ENCODE data around the gene NUP188.
A peak's percentile ranks its signal among the peaks of the same experiment; 100 is the strongest.
"Not testable (repeated sequence)": the region's sequence is repeated elsewhere in the genome, so short reads cannot be mapped to it uniquely, and the experiment has no call there.

The NUP188 gene

DNA sequence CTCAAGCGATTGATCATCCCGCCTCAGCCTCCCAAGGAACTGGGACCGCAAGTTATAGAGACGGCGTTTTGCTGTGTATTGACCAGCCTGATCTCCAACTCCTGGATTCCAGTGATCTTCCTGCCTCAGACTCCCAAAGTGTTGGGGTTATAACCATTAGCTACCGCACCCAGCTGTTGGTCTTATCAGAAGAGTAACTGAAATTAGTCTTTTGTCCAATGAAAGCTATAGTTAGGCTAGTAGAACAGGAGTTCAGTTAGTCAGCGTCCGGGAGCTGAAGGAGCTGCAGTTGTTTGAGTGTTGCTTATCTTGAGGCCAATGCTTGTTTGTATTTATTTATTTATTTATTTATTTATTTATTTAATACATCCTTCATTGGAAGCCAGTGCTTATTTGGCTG lies 85.7 kb downstream of the NUP188 start:
- DNase-seq = no peak

GRCh38 chr9:129035838-129036237 lies 88.3 kb downstream of the NUP188 start:
- DNase-seq = not testable (repeated sequence)

DNA sequence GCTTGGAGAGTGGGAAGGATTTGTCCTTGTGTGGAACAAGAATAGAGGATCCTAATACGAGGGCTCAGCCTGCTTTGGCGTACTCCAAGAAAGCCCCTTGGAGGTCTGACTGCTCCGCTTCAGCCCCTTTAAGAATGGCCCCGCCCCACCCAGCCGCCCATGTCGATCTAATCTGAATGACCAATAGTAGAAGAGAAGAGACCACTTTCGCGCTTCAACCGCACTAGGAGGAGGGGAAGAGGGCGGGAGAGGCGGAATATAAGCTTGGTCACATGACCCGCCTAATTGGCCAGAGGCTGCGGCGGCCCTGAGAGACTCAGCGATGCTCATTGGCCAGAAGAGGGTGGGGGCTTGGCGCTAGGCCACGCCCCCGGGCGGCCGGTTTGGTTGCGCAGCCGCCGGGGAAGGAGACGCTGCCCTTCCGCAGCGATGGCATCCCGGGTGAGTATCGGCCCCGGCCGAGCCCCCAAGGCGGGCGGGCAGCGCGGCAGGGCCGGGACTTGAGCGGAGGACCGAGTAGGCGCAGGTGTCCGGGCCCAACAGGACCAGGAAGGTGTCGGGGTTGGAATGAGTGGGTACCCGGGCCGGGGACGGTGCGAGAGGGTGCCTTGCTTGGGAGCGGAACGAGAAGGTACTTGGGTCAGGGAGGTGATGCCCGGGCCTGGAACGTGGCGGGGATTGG lies 88.9 kb downstream of the NUP188 start, which contains the start of gene MIGA2:
TSS of gene MIGA2 (plus strand) at position 386 of the 682 bp plus-strand sequence. CDS start 3,969 bp downstream, outside the sequence.
- DNase-seq = peak; percentile 99

- DNase-seq = no peak
These were observed 89.6 kb downstream of the NUP188 start for GRCh38 chr9:129036923-129037766.

GRCh38 chr9:129037767-129038098 lies 90.2 kb downstream of the NUP188 start:
- no peak for DNase-seq

- no peak for DNase-seq
These were observed 90.8 kb downstream of the NUP188 start for GRCh38 chr9:129038109-129038852.

DNA sequence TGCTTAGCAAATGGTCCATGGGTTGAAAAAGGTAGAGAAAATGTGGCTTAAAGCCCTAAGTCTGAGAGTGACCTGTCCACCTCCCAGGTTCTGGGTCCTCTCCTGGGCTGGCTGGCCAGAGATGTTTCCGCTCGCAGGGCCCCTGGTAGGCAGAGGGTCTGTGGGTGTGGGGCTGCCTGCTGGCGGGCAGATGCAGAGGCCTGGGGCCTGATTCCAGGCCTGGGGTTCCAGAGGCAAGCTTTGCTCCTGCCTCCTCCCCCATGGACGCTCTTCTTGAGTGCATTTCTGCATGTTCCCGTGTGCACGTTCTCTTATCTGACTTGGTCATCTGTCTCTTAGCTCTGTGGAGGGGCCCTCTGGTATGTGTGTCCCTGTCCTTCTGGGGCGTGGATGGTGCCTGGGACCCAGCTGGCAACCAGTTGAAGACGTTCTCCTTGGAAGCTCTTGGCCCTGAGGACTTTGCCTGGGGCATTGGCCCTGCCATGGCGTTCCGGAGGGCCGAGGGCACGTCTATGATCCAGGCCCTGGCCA lies 92.7 kb downstream of the NUP188 start:
- DNase-seq = no peak

- no peak for DNase-seq
These were observed 94.5 kb downstream of the NUP188 start for GRCh38 chr9:129042016-129042415.

- peak in 1 of 2 experiments; percentile 25 for DNase-seq
These were observed 105.1 kb downstream of the NUP188 start for GRCh38 chr9:129052592-129052991.

DNA sequence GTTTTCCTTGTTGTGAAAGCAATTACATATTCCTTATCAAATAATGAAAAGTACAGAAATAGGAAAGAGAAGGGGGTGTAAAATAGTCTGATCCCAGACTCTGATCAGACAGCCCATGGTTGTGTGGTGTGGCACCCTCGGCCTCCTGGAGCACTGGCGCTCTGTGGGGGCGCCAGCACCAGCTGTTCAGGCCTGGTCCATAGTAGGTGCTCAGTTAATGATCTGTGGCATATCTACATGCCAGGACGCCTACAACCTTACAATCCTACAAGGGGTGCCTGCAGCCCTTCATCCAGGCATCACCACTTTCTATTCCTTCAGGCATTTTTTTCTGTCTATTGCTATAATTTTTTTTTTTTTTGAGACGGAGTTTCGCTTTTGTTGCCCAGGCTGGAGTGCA lies 105.5 kb downstream of the NUP188 start:
- DNase-seq = no peak

- DNase-seq = no peak
These were observed 106.8 kb downstream of the NUP188 start for GRCh38 chr9:129054163-129054851.
